ENCODE measurements around the gene CMSS1. TPM values are rescaled to one million over a fixed set of nuclear protein-coding genes. Genes with fewer than 3 reads are reported as not detected.
A peak's percentile ranks its signal among the peaks of the same experiment; 100 is the strongest.

Gene CMSS1
- total and polyA plus RNA-seq, 2 of the 13 experiments (the other 11 are each of a cell fraction or from before 2014, with no cell fraction given), result 6.4 to 48.7 TPM

GRCh38 chr3:100068826-100069225 is 251.2 kb downstream of the CMSS1 start (continued):
- TF ChIP-seq ZBTB25 (CRISPR knock-in tag; IDR thresholded peaks at IDR 0.05) (peak; percentile 28; the same call in 1 of the 2 replicates), NPAS2 (CRISPR knock-in tag; IDR thresholded peaks at IDR 0.05; ENCODE audit: borderline replicate concordance) (no peak), TGIF2 (CRISPR knock-in tag; IDR thresholded peaks at IDR 0.05) (no peak), DBP (CRISPR knock-in tag; IDR thresholded peaks at IDR 0.05; ENCODE audit: not compliant biosample characterization) (no peak), ZBTB37 (CRISPR knock-in tag; IDR thresholded peaks at IDR 0.05) (no peak), SOX5 (CRISPR knock-in tag; IDR thresholded peaks at IDR 0.05; ENCODE audit: borderline replicate concordance) (peak; percentile 43; the same call in 1 of the 2 replicates), ZNF629 (CRISPR knock-in tag; conservative IDR thresholded peaks at IDR 0.05) (no peak), ZBTB1 (CRISPR knock-in tag; IDR thresholded peaks at IDR 0.05; ENCODE audit: borderline replicate concordance) (no peak), GPN1 (CRISPR knock-in tag; IDR thresholded peaks at IDR 0.05; ENCODE audit: borderline replicate concordance) (no peak), ZNF740 (CRISPR knock-in tag; IDR thresholded peaks at IDR 0.05) (no peak), E2F1 (CRISPR knock-in tag; IDR thresholded peaks at IDR 0.05) (no peak), GABPA (IDR thresholded peaks at IDR 0.05; ENCODE audit: low read depth, low read length) (no peak), GABPA (CRISPR knock-in tag; IDR thresholded peaks at IDR 0.05; ENCODE audit: low read depth) (no peak), ZNF282 (IDR thresholded peaks at IDR 0.05; ENCODE audit: partially characterized antibody) (no peak), PLSCR1 (CRISPR knock-in tag; IDR thresholded peaks at IDR 0.05; ENCODE audit: borderline replicate concordance) (no peak), ZNF720 (CRISPR knock-in tag; IDR thresholded peaks at IDR 0.05) (no peak), ZNF180 (CRISPR knock-in tag; IDR thresholded peaks at IDR 0.05; ENCODE audit: borderline replicate concordance, low read depth) (no peak), THRA (CRISPR knock-in tag; IDR thresholded peaks at IDR 0.05; ENCODE audit: borderline replicate concordance) (0 out of 2 replicates have a peak, but pooled peaks have one; percentile 29), ZNF335 (CRISPR knock-in tag; IDR thresholded peaks at IDR 0.05) (no peak), RFX5 (IDR thresholded peaks at IDR 0.05; ENCODE audit: low read depth, low read length) (no peak), ZBTB3 (CRISPR knock-in tag; IDR thresholded peaks at IDR 0.05; ENCODE audit: borderline replicate concordance, low read depth) (no peak), NR0B2 (CRISPR knock-in tag; IDR thresholded peaks at IDR 0.05) (no peak), DNMT3B (CRISPR knock-in tag; conservative IDR thresholded peaks at IDR 0.05) (no peak)

Measured in HepG2 (cell line).